ENCODE data around the gene LRIG3. TPM values are rescaled to one million over a fixed set of nuclear protein-coding genes. Genes with fewer than 3 reads are reported as not detected.

Gene LRIG3
- polyA plus RNA-seq, 1 donor from 2014 or later, result 0.22 TPM

- no peaks in the 10 kb centered on the region for H3F3A ChIP-seq (ENCODE audit: insufficient read depth, low read length, poor library complexity, severe bottlenecking)
- no peak overlapping the region for H3K27ac ChIP-seq (ENCODE audit: low read length)
- TF ChIP-seq POLR2AphosphoS5 (IDR thresholded peaks at IDR 0.05), result no peak
- no peak for TF ChIP-seq REST (IDR thresholded peaks at IDR 0.05; ENCODE audit: borderline replicate concordance)
- no peak for TF ChIP-seq RAD21 (conservative IDR thresholded peaks at IDR 0.05)
- TF ChIP-seq TAF1 (IDR thresholded peaks at IDR 0.05; ENCODE audit: low read depth), result no peak
- no peak for TF ChIP-seq MXI1 (conservative IDR thresholded peaks at IDR 0.05; ENCODE audit: poor library complexity, severe bottlenecking)
- TF ChIP-seq SMC3 (conservative IDR thresholded peaks at IDR 0.05; ENCODE audit: poor library complexity), result no peak
- no peak for TF ChIP-seq EZH2 (IDR thresholded peaks at IDR 0.05; ENCODE audit: borderline replicate concordance, insufficient read depth, low read length, poor library complexity, severe bottlenecking)
- no peak for TF ChIP-seq CTCF (IDR thresholded peaks at IDR 0.05; ENCODE audit: poor library complexity, severe bottlenecking)
- TF ChIP-seq EP300 (conservative IDR thresholded peaks at IDR 0.05; ENCODE audit: poor library complexity, severe bottlenecking), result no peak
- no peaks in the 10 kb centered on the region for H3K9me2 ChIP-seq (ENCODE audit: insufficient read depth, low read length)
- H4K20me1 ChIP-seq (ENCODE audit: insufficient read depth), result no peaks in the 10 kb centered on the region
- no peaks in the 10 kb centered on the region for H3K9me3 ChIP-seq (ENCODE audit: low read length)
- no peak overlapping the region for H3K9ac ChIP-seq (ENCODE audit: low read length)
- H3K4me3 ChIP-seq (ENCODE audit: low read length), result no peak overlapping the region
- H3K79me2 ChIP-seq (replicated peaks; ENCODE audit: insufficient read depth, low read length), result no peaks in the 10 kb centered on the region
- H2AFZ ChIP-seq (ENCODE audit: low read depth, low read length), result no peak overlapping the region
- H3K4me2 ChIP-seq (ENCODE audit: low read length), result no peak overlapping the region
- no peaks in the 10 kb centered on the region for H3K36me3 ChIP-seq (ENCODE audit: insufficient read depth, low read length)
- no peaks in the 10 kb centered on the region for H3K27me3 ChIP-seq (ENCODE audit: insufficient read depth, low read depth, low read length)
Measured at GRCh38 chr12:58963844-58964243, 43.5 kb upstream of the LRIG3 start.

GRCh38 chr12:58961906-58962305, 41.6 kb upstream of the LRIG3 start:
- Histone ChIP-seq H3K36me3 (ENCODE audit: insufficient read depth, low read length) (no peaks in the 10 kb centered on the region), H3F3A (ENCODE audit: insufficient read depth, low read length, poor library complexity, severe bottlenecking) (no peaks in the 10 kb centered on the region), H3K4me3 (ENCODE audit: low read length) (no peak overlapping the region), H3K27me3 (ENCODE audit: insufficient read depth, low read depth, low read length) (no peaks in the 10 kb centered on the region), H3K27ac (ENCODE audit: low read length) (no peak overlapping the region), H2AFZ (ENCODE audit: low read depth, low read length) (no peak overlapping the region), H3K4me2 (ENCODE audit: low read length) (no peak overlapping the region), H3K9me2 (ENCODE audit: insufficient read depth, low read length) (no peaks in the 10 kb centered on the region), H3K79me2 (replicated peaks; ENCODE audit: insufficient read depth, low read length) (no peaks in the 10 kb centered on the region), H4K20me1 (ENCODE audit: insufficient read depth) (no peaks in the 10 kb centered on the region), H3K9ac (ENCODE audit: low read length) (no peak overlapping the region), H3K9me3 (ENCODE audit: low read length) (no peaks in the 10 kb centered on the region)
- TF ChIP-seq CTCF (IDR thresholded peaks at IDR 0.05; ENCODE audit: poor library complexity, severe bottlenecking) (no peak), TAF1 (IDR thresholded peaks at IDR 0.05; ENCODE audit: low read depth) (no peak), POLR2AphosphoS5 (IDR thresholded peaks at IDR 0.05) (no peak), SMC3 (conservative IDR thresholded peaks at IDR 0.05; ENCODE audit: poor library complexity) (no peak), EZH2 (IDR thresholded peaks at IDR 0.05; ENCODE audit: borderline replicate concordance, insufficient read depth, low read length, poor library complexity, severe bottlenecking) (no peak), MXI1 (conservative IDR thresholded peaks at IDR 0.05; ENCODE audit: poor library complexity, severe bottlenecking) (no peak), RAD21 (conservative IDR thresholded peaks at IDR 0.05) (no peak), REST (IDR thresholded peaks at IDR 0.05; ENCODE audit: borderline replicate concordance) (no peak), EP300 (conservative IDR thresholded peaks at IDR 0.05; ENCODE audit: poor library complexity, severe bottlenecking) (no peak)
